PC-9 (cell line): Measurements from ENCODE around the gene C2orf76. TPM values are rescaled to one million over a fixed set of nuclear protein-coding genes. Genes with fewer than 3 reads are reported as not detected.

Experiments
- BruUV-seq: library from RNA; stranded (reverse); fragments of 400-500 nt; replicated peaks from 2 replicates; lab custom pipeline; 2021; lab: Mats Ljungman, UMichigan
- CTCF ChIA-PET: fragments of 300-600 bp; sonication (Branson Sonifier 250); formaldehyde crosslinking; loops from one replicate; lab custom pipeline; 2022; ENCODE audit warnings: antibody characterized with exemption; lab: Charles Lee
- POLR2A ChIA-PET: fragments of 300-600 bp; sonication (Branson Sonifier 250); formaldehyde crosslinking; loops from one replicate; lab custom pipeline; 2022; ENCODE audit warnings: antibody characterized with exemption; ENCODE audit not compliant: unreplicated experiment; lab: Charles Lee
- DNase-seq, 2 experiments: peaks; one replicate each; pipeline versions ENCODE4 v3.0.0 to v3.0.0-alpha.2; 2015 to 2022; ENCODE audit warnings: mixed read lengths in 1 of 2
- H2AFZ ChIP-seq: fragments of 200-600 bp; sonication (generic); 2 replicates; pipeline ENCODE4 v1.8.1; 2017; ENCODE audit warnings: antibody characterized with exemption
- H3F3A ChIP-seq: fragments of 200-600 bp; sonication (generic); 2 replicates; pipeline ENCODE4 v1.8.1; 2017; ENCODE audit warnings: antibody characterized with exemption, mild to moderate bottlenecking, low read depth; ENCODE audit not compliant: insufficient read depth
- H3K27ac ChIP-seq: fragments of 200-600 bp; sonication (generic); 2 replicates; pipeline ENCODE4 v1.6.1; 2016; ENCODE audit warnings: mixed run types
- H3K27me3 ChIP-seq: fragments of 200-600 bp; sonication (generic); 2 replicates; pipeline ENCODE4 v1.6.1; 2016; ENCODE audit warnings: low read depth, mixed run types; ENCODE audit not compliant: insufficient read depth
- H3K36me3 ChIP-seq: fragments of 200-600 bp; sonication (generic); 2 replicates; pipeline ENCODE4 v1.6.1; 2016; ENCODE audit warnings: low read depth, mixed run types
- H3K4me1 ChIP-seq: fragments of 200-600 bp; sonication (generic); replicated peaks from 2 replicates; pipeline ENCODE4 v1.6.1; 2016; ENCODE audit warnings: mixed run types; ENCODE audit not compliant: insufficient read depth
- H3K4me2 ChIP-seq: fragments of 200-600 bp; sonication (generic); 2 replicates; pipeline ENCODE4 v1.6.1; 2017; ENCODE audit warnings: mixed run types
- H3K4me3 ChIP-seq: fragments of 200-600 bp; sonication (generic); 2 replicates; pipeline ENCODE4 v1.6.1; 2016; ENCODE audit warnings: mixed run types
- H3K79me2 ChIP-seq: fragments of 200-600 bp; sonication (generic); 2 replicates; pipeline ENCODE4 v1.6.1; 2017; ENCODE audit warnings: low read depth, mixed run types
- H3K9me2 ChIP-seq: fragments of 200-600 bp; sonication (generic); 2 replicates; pipeline ENCODE4 v1.8.1; 2017; ENCODE audit warnings: mild to moderate bottlenecking; ENCODE audit not compliant: insufficient read depth
- H3K9me3 ChIP-seq: fragments of 200-600 bp; sonication (generic); 2 replicates; pipeline ENCODE4 v1.8.1; 2016; ENCODE audit warnings: low read depth; ENCODE audit not compliant: insufficient read depth
- H4K20me1 ChIP-seq: fragments of 200-600 bp; sonication (generic); 2 replicates; pipeline ENCODE4 v1.8.1; 2017; ENCODE audit not compliant: insufficient read depth
- CTCF ChIP-seq: fragments of 200-600 bp; sonication (generic); conservative IDR thresholded peaks from 2 replicates; pipeline ENCODE4 v1.6.1; 2017; ENCODE audit warnings: mixed run types, antibody characterized with exemption, mild to moderate bottlenecking, moderate library complexity
- EZH2 ChIP-seq: fragments of 200-600 bp; sonication (generic); IDR thresholded peaks from 2 replicates; pipeline ENCODE4 v1.8.0; 2017; ENCODE audit warnings: antibody characterized with exemption, low read depth
- intact Hi-C: fragments of 100-400 bp; cut with micrococcal nuclease; formaldehyde crosslinking; loops from one replicate; pipeline ENCODE4 v1.10.0; 2022; ENCODE audit not compliant: unreplicated experiment
- total RNA-seq: library from RNA; stranded (reverse); gene quantifications from 2 replicates; pipeline ENCODE4 v1.2.3, GENCODE V29; 2021

The C2orf76 gene
- total RNA-seq, 1 experiment from 2014 or later = 11.5 TPM

- DNase-seq = no peak
- intact Hi-C loops = no loop called here
- no TSS peak for BruUV-seq
- Histone ChIP-seq H2AFZ (no peak overlapping the region), H3K4me1 (peaks cover 10% of the 10 kb centered on the region), H3K36me3 (peaks cover 55% of the 10 kb centered on the region), H4K20me1 (peaks cover 18% of the 10 kb centered on the region), H3K9me2 (no peaks in the 10 kb centered on the region), H3K79me2 (peaks cover 20% of the 10 kb centered on the region), H3K9me3 (no peaks in the 10 kb centered on the region), H3K4me3 (no peak overlapping the region), H3K4me2 (no peak overlapping the region), H3K27me3 (no peaks in the 10 kb centered on the region), H3K27ac (no peak overlapping the region), H3F3A (peaks cover 13% of the 10 kb centered on the region; the same call in 1 of the 2 replicates)
- POLR2A ChIA-PET = no interaction called here
- CTCF ChIA-PET = no interaction called here
- TF ChIP-seq CTCF = no peak
- no peak for TF ChIP-seq EZH2
Observed at GRCh38 chr2:119372778-119373568, 6.3 kb upstream of the C2orf76 start.

GRCh38 chr2:119371111-119371510 lies 4.5 kb upstream of the C2orf76 start:
- Histone ChIP-seq H3K9me2 (no peaks in the 10 kb centered on the region), H3K4me1 (peaks cover 14% of the 10 kb centered on the region), H3K4me3 (no peak overlapping the region), H3K36me3 (peaks cover 55% of the 10 kb centered on the region), H2AFZ (no peak overlapping the region), H4K20me1 (peaks cover 22% of the 10 kb centered on the region), H3F3A (peaks cover 13% of the 10 kb centered on the region; the same call in 1 of the 2 replicates), H3K27ac (no peak overlapping the region), H3K9me3 (no peaks in the 10 kb centered on the region), H3K79me2 (peaks cover 34% of the 10 kb centered on the region), H3K4me2 (no peak overlapping the region), H3K27me3 (no peaks in the 10 kb centered on the region)
- ChIA-PET CTCF (no interaction called here), POLR2A (no interaction called here)
- intact Hi-C loops = no loop called here
- no peak for DNase-seq
- BruUV-seq = no TSS peak
- no peak for TF ChIP-seq EZH2
- no peak for TF ChIP-seq CTCF

- Histone ChIP-seq H3K4me3 (no peak overlapping the region), H3K9me3 (no peaks in the 10 kb centered on the region), H3K27ac (no peak overlapping the region), H3K79me2 (peaks cover 47% of the 10 kb centered on the region), H3K4me2 (no peak overlapping the region), H4K20me1 (peaks cover 22% of the 10 kb centered on the region), H3K36me3 (peaks cover 55% of the 10 kb centered on the region), H3K4me1 (peaks cover 25% of the 10 kb centered on the region), H3F3A (peaks cover 8% of the 10 kb centered on the region; the same call in 1 of the 2 replicates), H3K9me2 (no peaks in the 10 kb centered on the region), H2AFZ (no peak overlapping the region), H3K27me3 (no peaks in the 10 kb centered on the region)
- POLR2A ChIA-PET = no interaction called here
- no peak for DNase-seq
- intact Hi-C loops = no loop called here
- no TSS peak for BruUV-seq
- CTCF ChIA-PET = no interaction called here
- TF ChIP-seq EZH2 (no peak), CTCF (no peak)
Observed at GRCh38 chr2:119369845-119370244, 3.2 kb upstream of the C2orf76 start.
